ENCODE data around the gene AARSD1. TPM values are rescaled to one million over a fixed set of nuclear protein-coding genes. Genes with fewer than 3 reads are reported as not detected.
"Not testable (repeated sequence)": the region's sequence is repeated elsewhere in the genome, so short reads cannot be mapped to it uniquely, and the experiment has no call there.

AARSD1 gene, protein sequence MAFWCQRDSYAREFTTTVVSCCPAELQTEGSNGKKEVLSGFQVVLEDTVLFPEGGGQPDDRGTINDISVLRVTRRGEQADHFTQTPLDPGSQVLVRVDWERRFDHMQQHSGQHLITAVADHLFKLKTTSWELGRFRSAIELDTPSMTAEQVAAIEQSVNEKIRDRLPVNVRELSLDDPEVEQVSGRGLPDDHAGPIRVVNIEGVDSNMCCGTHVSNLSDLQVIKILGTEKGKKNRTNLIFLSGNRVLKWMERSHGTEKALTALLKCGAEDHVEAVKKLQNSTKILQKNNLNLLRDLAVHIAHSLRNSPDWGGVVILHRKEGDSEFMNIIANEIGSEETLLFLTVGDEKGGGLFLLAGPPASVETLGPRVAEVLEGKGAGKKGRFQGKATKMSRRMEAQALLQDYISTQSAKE
- 37.4 and 42.1 TPM in 2 replicates for total RNA-seq (2014; rRNA removed; shearing (Covaris generic))

DNA sequence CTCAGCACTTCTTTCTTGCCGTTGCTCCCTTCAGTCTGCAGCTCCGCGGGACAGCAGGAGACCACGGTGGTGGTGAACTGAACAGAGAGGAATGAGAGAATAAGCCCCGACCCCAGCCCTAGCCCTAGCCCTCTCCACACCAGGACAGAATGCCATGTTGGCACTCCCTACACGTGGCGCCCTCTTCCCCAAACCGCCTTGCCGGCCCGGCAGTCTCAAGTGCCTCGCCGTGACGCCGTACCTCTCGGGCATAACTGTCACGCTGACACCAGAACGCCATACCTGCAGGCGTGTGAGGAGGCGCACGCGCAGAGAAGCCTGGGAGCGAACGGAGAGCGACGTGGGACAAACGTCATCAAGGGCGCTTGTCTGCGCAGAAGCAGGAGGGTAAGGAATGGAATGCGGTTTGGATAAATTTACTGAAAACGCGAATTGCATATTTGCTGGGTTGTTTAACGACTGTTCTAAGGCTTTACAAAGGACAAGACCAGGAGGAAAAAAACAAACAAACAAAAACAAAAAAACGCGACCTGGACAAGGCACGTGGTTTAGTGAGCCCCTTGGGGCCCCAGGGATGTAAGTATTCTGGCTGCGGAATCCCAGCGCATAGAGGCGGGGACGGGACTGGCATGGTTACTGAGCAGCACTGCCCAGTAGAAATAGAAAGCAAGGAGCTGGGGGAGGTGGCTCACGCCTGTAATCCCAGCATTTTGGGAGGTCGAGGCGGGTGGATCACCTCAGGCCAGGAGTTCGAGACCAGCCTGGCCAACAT lies at the start of gene AARSD1:
Gene AARSD1, minus strand, starts transcription at position 294 of the 772 bp plus-strand sequence. Its CDS starts 14 bp downstream, at position 280.
- peak; percentile 86 for DNase-seq (ENCODE audit: low spot score)

DNA sequence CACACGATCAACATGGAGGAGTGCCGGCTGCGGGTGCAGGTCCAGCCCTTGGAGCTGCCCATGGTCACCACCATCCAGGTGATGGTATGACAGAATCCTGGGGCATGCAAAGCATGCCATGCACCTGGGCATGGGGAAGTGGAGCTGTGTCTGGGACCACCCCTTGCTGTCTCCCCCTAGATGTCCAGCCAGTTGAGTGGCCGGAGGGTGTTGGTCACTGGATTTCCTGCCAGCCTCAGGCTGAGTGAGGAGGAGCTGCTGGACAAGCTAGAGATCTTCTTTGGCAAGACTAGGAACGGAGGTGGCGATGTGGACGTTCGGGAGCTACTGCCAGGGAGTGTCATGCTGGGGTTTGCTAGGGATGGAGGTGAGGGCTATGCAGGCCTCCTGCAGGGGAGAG lies 49.0 kb upstream of the AARSD1 start:
- no peak for DNase-seq (ENCODE audit: low spot score)

DNA sequence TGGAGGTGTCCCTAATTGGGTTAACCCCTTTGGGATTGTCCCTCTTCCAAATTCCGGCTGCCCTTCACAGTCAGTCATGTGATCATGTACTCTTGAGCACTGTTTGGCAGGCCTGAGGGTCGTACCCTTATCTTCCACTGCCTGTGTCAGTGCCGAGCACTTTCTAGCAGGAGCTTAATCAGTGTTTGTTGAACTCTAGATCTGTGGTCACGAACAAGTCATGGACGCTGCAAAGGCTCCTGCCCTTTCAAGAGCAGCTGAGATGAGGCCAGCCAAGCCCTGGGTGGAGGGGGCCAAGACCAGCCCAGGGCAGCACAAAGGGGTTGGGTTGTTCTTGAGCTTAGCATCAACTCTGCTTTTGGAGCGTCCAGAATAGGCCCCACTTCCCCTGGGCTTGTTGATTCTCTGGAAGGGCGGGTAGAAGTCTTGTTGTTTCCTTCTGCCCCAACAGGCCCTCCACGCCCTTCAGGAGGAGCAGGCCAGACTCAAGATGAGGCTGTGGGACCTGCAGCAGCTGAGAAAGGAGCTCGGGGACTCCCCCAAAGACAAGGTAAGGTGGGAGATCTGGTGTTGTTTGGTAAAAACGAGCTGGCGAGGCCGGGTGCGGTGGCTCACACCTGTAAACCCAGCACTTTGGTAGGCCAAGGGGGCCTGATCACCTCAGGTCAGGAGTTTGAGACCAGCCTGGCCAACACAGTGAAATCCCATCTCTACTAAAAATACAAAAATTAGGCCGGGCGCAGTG lies 47.6 kb upstream of the AARSD1 start:
- DNase-seq (ENCODE audit: low spot score), result no peak

DNA sequence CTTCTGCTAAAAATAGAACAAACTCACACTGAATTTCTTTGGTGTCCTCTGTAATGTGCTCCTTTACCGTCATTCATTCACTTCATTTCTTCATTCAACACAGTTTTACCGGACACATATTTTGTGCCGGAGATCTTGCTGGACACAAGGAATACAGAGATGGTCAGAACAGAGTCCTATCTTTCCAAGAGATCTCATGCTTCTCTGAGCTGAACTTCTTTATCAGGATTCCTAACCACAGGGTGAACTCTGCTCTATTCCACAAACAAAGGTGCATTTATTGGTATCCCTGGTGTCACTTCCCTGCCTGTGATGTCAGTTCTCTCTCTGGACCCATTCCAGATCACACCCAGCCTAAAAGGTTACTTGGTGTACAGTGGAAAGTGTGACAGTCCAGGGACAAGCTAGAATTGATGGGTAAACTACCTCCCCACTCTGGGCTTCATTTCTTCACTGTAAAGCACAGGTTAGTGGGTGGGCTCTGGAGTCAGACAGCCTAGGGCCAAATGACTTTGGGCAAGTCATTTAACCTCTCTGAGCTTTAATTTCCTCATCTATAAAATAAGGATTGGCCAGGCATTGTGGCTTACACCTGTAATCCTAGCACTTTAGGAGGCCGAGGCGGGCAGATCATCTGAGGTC lies 46.5 kb upstream of the AARSD1 start:
- peak; percentile 79 for DNase-seq (ENCODE audit: low spot score)

DNA sequence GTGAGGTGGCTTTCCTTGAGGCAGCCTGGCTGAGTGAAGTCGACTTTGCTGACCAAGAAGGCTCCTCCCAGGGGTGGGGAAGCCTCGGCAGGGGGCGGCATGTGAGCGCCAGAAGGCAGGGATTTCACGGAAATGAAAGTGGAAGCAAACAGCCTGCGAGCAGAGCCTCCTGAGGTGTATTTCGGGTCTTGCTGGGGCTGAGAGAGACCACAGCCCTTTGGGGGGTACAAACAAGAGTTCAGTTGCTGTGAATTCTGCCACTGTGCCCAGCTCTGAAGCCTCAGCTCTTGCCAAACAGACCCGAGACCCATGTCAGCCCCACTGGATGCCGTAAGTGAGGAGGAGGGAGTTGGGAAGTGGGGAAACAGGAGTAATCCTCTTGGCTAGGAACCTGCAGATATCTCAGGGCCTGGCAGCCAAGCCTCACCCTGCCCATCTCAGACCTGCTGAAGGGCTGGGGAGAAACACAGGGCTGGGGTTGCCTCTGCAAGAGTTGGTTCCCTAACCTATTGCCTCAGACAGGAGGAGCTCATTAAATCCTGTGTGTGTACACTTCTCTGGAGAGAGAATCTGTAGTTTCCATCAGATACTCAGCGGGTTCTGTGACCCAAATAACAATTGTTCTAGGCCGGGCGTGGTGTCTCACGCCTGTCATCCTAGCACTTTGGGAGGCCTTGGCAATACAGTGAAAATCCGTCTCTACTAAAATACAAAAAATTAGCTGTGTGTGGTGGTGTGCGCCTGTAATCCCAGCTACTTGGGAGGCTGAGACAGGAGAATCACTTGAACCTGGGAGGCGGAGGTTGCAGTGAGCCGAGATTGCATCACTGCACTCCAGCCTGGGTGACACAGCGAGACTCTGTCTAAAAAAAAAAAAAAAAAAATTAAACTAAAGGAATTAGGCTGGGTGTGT lies 42.6 kb upstream of the AARSD1 start, which contains the start of gene IFI35:
Gene IFI35, plus strand, starts transcription at position 146 of the 913 bp plus-strand sequence. Its CDS starts 164 bp downstream, at position 310.
- peak; percentile 86 for DNase-seq (ENCODE audit: low spot score)

DNA sequence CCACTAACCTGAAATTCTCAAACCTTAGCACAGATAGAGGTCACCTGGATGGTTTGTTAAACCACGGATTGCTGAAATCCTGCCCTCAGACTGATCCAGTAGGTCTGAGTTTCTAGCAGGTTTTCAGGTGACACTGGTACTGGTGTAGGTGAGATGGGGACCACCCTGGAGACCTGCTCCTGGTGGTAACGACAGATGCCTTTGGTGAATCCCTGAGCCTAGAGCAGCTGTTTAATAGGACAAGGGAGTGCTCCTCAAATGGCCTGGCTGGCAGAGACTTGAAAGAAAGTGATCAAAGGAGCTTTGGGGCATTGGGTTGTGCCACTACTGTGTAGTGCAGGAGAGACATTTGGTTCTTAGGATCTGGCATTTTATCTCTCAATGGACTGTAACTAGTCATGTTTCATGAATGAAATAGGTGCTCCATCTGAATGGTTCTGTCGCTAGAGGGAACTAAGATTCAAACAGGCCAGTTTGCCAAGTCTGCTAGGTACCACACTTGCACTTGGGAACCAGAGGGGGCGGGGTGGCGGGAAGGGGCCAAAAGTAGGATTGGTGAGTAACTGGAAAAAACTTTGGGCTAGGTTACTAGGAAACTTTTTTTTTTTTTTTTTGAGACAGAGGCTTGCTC lies 39.4 kb upstream of the AARSD1 start:
- peak; percentile 80 for DNase-seq (ENCODE audit: low spot score)

DNA sequence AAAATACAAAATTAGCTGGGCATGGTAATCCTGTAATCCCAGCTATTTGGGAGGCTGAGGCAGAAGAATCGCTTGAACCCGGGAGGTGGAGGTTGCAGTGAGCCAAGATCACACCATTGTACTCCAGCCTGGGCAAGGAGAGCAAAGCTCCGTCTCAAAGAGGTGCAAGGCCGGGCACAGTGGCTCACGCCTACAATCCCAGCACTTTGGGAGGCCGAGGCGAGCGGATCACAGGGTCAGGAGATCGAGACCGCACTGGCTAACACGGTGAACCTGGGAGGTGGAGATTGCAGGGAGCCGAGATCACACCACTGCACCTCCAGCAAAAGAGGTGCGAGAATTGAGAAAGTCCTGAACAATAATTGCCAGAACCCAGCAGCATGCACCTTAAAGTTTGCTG lies 36.6 kb upstream of the AARSD1 start:
- DNase-seq (ENCODE audit: low spot score), result not testable (repeated sequence)

DNA sequence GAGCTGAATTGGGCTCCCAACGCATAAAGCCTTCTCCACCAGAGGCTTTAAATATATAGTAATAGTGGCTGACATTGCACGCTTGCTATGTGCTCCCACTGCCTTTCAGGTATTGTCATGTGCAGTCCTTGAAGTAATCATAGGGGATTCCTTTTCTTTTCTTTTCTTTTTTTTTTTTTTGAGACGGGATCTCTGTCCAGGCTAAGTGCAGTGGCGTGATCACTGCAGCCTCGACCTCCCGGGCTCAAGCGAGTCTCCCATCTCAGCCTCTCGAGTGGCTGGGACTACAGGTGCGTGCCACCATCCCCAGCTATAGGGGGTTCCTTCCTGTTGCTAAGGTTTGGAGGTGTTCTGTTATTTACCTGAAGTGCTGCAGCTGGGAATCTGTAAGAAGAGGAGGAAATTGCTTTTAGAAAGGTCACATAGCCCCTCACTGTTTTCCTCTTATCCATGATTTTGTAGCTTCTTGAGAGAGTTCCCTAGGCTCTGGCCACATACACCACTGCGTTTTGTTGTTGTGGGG lies 34.8 kb upstream of the AARSD1 start:
- DNase-seq (ENCODE audit: low spot score), result no peak

DNA sequence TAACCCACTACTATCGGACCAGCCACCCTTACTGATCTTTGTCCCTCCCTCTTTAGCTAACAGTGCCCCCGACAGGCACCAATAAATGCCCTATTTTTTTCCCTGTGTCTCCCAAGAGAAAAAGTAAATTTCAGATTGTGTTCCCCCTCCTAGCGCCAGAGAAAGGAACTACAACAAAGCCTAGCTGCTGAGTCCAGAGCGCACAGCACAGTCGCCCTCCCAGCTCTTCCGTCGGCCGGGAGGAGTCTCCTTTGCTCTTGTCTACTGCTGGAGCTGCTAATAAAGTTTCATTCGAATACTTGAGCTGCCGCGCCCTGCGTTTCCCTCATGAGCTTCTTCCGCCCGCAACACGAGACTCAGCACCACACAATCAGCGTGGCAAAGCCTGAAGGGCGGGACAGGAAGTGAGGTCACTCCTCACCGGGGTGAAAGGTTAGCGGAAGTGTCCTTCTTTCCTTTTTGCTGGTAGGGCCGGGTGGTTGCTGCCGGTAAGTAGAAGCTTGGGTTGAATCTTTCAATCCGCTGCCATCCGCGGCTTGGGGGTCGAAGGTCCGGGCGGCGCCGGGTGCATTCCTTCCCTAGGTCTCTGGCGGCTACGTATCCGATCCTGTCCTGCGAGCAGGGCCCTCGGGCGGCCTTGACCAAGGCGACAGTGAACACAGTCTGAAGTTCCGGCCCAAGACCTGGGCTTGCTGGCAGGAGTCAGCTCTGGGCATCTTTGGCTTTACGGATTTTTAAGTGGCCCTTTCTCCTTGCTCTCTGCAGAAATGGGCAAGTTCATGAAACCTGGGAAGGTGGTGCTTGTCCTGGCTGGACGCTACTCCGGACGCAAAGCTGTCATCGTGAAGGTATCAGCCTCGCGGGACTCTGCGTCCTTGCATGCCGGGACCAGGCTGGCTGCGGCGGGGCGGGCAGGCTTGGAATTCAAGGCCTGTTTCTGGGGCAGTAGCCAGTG lies 34.0 kb upstream of the AARSD1 start, which contains the start of gene RPL27:
Gene RPL27, plus strand, starts transcription at position 436 of the 955 bp plus-strand sequence. Its CDS starts 332 bp downstream, at position 768.
- peak; percentile 100 for DNase-seq (ENCODE audit: low spot score)

DNA sequence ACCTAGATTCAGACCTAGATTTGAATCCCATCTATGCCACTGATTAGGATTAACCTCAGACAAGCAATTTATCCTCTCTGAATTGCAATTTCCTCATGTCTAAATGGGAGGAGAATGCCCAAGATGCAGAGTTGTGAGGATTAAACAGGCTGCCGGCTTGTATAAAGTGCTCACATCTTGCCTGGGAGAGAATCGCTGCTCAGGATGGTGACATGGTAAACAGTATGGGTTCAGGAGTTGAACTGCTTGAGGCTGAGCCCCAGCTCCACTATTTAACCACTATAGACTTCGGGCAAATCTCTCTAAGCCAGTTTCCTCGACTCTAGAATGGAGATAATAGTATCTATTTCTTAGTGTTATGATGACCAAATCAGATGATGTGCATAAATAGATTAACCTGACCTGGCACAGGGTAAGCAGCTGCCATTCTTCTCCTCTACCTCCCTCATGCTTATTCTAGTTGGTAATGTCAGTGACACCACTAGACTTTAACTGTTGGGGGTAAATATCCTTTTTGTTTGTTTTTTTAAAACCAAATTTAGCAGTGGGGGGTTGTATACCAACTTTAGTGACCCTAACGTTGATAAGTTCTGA lies 33.2 kb upstream of the AARSD1 start:
- DNase-seq (ENCODE audit: low spot score), result no peak

DNA sequence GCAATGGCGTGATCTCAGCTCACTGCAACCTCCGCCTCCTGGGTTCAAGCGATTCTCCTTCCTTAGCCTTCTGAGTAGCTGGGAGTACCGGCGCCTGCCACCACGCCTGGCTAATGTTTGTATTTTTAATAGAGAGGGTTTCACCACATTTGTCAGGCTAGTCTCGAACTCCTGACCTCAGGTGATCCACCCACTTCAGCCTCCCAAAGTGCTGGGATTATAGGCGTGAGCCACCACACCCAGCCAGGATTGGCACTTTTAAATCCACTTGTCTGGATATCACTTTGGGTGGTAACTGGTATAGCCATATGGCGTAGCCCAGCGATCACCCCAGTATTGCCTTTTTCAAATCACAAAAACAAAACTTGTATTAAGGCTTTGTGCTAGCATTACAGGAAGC lies 29.7 kb upstream of the AARSD1 start:
- not testable (repeated sequence) for DNase-seq (ENCODE audit: low spot score)

DNA sequence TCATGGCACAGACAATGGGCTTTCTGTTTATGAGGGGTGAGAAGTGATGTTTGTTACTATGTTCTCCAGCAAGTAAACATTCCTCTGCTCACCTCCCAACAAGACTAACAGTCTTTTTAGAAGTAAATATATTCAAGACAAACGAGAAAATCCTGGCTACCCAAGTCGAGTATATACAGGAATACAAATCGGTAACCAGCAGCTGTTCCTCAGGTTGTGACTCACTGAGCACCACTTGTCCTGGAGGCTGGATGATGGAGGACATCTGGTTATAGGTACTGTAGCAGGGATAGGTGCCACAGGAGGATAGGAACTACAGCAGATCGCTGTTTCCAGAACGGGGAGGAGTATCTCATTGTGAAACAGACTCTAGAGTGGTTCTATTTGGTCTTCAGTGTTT lies 28.6 kb upstream of the AARSD1 start:
- no peak for DNase-seq (ENCODE audit: low spot score)

DNA sequence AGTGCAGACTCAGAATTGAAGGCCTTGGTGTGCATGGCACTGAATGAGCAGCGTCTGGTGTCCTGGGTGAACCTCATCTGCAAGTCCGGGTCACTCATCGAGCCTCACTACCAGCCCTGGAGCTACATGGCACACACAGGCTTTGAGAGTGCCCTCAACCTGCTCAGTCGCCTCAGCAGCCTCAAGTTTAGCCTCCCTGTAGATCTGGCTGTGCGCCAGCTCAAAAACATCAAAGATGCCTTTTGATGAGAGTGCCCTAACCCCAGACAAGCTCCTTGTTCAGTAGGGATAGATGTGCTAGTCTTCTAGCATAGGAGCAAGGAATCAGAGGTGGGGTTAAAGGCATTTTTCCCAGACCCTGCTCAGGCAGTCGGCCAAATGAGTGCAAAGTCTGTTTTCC lies 27.2 kb upstream of the AARSD1 start:
- DNase-seq (ENCODE audit: low spot score), result no peak

DNA sequence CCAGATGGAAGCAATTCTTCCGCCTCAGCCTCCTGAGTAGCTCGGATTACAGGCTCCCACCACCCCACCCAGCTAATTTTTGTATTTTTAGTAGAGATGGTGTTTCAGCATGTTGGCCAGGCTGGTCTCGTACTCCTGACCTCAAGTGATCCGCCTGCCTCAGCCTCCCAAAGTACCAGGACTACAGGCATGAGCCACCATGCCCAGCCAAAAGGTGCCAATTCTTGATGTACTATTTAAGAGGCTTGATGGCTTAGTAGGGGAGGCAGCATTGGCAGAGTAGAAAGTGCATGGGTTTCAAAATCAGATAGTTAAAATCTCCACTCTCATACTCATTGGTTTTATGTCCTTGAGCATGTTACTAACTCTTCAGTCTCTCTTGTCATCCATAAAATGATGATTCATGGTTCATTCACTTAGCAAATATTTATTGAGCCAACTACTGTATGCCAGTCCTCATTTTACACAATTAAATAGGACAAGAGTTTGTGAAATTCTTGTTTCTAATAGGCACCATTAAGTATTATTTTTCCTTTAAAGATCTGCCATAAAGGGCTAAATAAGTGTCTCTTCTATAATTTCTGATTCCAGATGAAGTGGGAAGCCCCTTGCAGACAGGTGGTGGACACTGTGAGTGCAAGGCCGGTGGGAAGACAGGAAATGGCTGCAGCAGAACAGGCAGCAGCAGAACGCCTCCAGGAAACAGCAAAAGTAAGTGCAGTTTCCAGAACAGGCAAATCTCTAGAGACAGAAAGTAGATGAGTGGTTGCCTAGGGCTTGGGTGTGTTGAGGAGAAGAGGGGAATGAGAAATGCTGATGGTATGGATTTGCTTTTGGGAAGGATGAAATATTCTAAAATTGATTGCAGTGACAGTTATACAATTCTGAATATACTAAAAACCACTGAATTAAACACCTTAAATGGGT lies 25.7 kb upstream of the AARSD1 start:
- DNase-seq (ENCODE audit: low spot score), result no peak

DNA sequence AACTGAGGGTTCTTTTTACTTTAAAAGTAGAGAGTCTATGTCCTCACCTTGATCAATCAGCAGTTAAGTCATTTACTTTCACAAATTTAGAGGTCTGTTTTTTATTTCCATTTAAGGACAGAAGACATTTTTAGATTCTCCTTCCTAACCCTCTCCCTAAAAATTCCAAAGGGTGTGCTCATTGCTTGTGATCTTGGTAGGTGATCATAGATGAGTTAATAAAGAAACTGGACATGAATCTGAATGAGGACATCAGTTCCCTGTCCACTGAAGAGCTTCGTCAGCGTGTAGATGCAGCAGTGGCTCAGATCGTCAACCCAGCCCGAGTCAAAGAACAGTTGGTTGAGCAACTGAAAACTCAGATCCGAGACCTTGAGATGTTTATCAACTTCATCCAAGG lies 24.9 kb upstream of the AARSD1 start:
- DNase-seq (ENCODE audit: low spot score), result no peak

DNA sequence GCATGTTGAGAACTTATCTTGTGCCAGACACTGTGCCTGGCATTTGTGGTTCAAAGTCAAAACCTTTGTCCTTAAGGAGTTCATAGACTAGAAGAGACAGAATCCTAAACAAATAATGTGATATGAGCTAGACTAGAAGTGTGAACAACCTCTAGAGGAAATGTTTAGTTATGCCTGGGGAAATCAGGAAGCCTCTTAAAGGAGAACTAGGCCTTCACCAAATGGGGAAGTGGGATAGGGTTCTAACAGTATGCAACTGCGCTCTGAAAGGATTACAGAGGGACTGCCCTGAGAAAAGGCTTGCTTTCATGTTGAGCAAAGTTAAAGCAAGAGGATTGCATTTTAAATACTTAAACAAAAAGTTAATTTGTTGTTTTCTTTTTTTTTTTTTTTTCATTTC lies 21.0 kb upstream of the AARSD1 start:
- no peak for DNase-seq (ENCODE audit: low spot score)

DNA sequence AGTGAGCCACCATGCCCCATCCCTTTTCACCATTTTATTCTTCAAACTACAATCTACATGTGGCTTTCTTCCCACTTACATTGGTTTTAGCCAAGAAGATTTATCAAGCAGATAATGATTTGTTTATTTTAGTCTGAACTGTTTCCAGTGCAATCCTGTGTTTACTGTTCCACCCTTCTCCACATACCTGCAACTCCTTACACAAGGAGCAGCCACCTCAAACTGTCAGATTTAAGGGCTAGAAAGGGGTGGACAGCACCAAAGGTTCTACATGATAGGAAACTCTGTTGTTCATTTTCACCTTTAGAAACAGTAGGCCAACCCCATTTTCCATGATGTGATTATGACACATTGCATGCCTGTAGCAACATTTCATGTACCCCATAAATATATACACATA lies 18.0 kb upstream of the AARSD1 start:
- no peak for DNase-seq (ENCODE audit: low spot score)

Measured in A172 (cell line).